ENCODE results near the gene LIFR.

GRCh38 chr5:38540314-38540713 is 16.1 kb downstream of the LIFR start:
- TF ChIP-seq POLR2A (IDR thresholded peaks at IDR 0.05) (no peak), POLR2AphosphoS5 (IDR thresholded peaks at IDR 0.05) (no peak)
- TF ChIP-seq, protein P1, sequence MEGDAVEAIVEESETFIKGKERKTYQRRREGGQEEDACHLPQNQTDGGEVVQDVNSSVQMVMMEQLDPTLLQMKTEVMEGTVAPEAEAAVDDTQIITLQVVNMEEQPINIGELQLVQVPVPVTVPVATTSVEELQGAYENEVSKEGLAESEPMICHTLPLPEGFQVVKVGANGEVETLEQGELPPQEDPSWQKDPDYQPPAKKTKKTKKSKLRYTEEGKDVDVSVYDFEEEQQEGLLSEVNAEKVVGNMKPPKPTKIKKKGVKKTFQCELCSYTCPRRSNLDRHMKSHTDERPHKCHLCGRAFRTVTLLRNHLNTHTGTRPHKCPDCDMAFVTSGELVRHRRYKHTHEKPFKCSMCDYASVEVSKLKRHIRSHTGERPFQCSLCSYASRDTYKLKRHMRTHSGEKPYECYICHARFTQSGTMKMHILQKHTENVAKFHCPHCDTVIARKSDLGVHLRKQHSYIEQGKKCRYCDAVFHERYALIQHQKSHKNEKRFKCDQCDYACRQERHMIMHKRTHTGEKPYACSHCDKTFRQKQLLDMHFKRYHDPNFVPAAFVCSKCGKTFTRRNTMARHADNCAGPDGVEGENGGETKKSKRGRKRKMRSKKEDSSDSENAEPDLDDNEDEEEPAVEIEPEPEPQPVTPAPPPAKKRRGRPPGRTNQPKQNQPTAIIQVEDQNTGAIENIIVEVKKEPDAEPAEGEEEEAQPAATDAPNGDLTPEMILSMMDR (IDR thresholded peaks at IDR 0.05): no peak

All from prostate gland (tissue), 2 donors.